ENCODE measurements around the gene RNF182.

The RNF182 gene

DNA sequence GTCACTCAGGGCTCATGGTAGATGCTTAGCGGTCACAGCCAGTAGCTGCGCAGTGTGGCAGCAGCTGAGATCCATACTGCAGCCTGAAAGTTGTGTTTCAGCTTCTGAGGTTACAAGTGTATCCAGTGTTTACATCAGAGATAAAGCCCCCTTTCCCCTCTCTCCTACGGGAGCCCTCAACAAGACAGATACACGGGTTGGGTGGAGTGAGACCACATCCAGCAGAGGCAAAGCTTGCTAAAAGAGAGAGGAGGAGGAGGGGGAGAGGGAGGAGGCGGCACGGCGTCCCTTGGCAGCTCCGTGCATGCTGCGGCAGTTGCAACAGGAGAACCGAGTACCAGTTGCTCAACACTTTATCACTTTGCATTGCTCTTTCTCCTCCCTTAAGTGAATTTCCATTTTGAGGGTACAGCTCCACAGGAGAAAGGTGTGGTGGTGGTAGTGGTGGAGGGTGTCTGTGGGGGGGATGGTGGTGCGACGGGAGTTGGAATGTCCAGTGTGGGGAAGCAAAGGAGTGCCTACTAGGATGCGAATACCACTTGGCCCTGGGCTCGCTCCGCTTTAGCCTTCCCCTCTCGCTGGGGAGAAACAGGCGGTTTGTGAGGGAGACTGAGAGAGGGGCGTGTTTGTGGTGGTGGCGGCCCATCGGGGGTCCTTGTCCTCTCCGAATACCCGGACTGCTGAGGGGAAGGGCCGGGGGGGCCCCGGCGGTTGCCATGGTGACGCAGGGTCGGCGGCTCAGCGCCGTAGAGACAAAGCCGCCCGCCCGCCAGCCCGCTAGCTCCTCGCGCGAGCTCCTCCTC lies 405 bp upstream of the RNF182 start:
- DNase-seq (ENCODE audit: low read depth), result peak; percentile 37

GRCh38 chr6:13926378-13926777 lies 1.6 kb downstream of the RNF182 start:
- no peak for DNase-seq (ENCODE audit: low read depth)
- TF ChIP-seq, protein P1, sequence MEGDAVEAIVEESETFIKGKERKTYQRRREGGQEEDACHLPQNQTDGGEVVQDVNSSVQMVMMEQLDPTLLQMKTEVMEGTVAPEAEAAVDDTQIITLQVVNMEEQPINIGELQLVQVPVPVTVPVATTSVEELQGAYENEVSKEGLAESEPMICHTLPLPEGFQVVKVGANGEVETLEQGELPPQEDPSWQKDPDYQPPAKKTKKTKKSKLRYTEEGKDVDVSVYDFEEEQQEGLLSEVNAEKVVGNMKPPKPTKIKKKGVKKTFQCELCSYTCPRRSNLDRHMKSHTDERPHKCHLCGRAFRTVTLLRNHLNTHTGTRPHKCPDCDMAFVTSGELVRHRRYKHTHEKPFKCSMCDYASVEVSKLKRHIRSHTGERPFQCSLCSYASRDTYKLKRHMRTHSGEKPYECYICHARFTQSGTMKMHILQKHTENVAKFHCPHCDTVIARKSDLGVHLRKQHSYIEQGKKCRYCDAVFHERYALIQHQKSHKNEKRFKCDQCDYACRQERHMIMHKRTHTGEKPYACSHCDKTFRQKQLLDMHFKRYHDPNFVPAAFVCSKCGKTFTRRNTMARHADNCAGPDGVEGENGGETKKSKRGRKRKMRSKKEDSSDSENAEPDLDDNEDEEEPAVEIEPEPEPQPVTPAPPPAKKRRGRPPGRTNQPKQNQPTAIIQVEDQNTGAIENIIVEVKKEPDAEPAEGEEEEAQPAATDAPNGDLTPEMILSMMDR (IDR thresholded peaks at IDR 0.05; ENCODE audit: low read length, missing control alignments), result no peak
- no peak overlapping the region for H3K4me3 ChIP-seq (replicated peaks; ENCODE audit: low read depth, low read length)

More for the DNA sequence above, 405 bp upstream of the RNF182 start:
- TF ChIP-seq, protein P1 (IDR thresholded peaks at IDR 0.05; ENCODE audit: low read length, missing control alignments), result no peak
- peak overlapping the region; percentile 40 for H3K4me3 ChIP-seq (replicated peaks; ENCODE audit: low read depth, low read length)

GRCh38 chr6:13927203-13927602 lies 2.5 kb downstream of the RNF182 start:
- H3K4me3 ChIP-seq (replicated peaks; ENCODE audit: low read depth, low read length), result no peak overlapping the region
- TF ChIP-seq, protein P1 (IDR thresholded peaks at IDR 0.05; ENCODE audit: low read length, missing control alignments), result no peak
- DNase-seq (ENCODE audit: low read depth), result no peak

DNA sequence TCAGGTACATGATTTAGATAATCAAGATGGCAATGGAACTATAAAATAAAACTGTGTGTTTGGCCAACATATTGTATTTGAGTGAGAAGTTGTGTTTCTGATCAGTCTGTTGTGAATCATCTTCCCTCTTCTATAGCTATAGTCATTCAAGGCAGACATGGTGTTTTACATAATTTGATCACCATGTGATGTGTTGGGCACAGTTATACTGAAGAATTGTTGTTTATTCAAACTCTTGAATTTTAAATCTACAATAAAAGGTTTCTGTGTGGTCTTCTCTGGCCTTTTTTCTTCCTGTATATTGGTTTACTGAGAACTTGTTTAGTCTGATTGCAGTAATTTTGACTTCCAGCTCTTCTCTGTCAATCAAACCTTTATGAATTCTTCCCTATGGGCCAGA lies 4.4 kb downstream of the RNF182 start:
- TF ChIP-seq, protein P1 (IDR thresholded peaks at IDR 0.05; ENCODE audit: low read length, missing control alignments), result no peak
- DNase-seq (ENCODE audit: low read depth), result no peak

DNA sequence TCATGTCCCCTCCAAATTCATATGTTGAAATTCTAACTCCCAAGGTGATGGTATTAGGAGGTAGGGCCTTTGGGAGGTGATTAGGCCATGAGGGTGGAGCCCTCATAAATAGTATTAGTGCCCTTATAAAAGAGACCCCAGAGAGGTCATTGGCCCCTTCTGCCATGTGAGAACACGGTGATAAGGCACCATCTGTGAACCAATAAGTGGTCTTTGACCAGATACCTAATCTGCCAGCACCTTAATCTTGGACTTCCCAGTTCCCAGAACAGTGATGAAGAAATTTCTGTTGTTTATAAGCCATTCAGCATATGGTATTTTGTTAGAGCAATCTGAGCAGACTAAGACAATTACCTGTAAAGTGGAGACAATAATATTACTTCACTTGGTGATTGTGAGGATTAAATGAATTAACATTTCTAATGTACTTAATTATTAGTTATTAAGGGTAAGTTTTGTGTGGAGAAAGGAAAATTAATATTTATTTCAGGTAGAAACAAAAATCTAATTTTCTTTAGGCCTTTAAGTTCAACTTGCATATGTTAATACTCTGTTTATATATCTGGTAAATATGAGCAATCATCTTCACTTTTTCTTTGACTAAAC lies 7.1 kb downstream of the RNF182 start:
- H3K4me3 ChIP-seq (replicated peaks; ENCODE audit: low read depth, low read length), result no peak overlapping the region
- no peak for DNase-seq (ENCODE audit: low read depth)
- TF ChIP-seq, protein P1 (IDR thresholded peaks at IDR 0.05; ENCODE audit: low read length, missing control alignments), result no peak

More for the DNA sequence above, 4.4 kb downstream of the RNF182 start:
- H3K4me3 ChIP-seq (replicated peaks; ENCODE audit: low read depth, low read length), result no peak overlapping the region

GRCh38 chr6:13932785-13933184 lies 8.0 kb downstream of the RNF182 start:
- TF ChIP-seq, protein P1 (IDR thresholded peaks at IDR 0.05; ENCODE audit: low read length, missing control alignments), result no peak
- no peak for DNase-seq (ENCODE audit: low read depth)
- H3K4me3 ChIP-seq (replicated peaks; ENCODE audit: low read depth, low read length), result no peak overlapping the region
